ENCODE results near the gene XCL2.
"Not testable (repeated sequence)": the region's sequence is repeated elsewhere in the genome, so short reads cannot be mapped to it uniquely, and the experiment has no call there.

XCL2 gene, protein sequence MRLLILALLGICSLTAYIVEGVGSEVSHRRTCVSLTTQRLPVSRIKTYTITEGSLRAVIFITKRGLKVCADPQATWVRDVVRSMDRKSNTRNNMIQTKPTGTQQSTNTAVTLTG

DNA sequence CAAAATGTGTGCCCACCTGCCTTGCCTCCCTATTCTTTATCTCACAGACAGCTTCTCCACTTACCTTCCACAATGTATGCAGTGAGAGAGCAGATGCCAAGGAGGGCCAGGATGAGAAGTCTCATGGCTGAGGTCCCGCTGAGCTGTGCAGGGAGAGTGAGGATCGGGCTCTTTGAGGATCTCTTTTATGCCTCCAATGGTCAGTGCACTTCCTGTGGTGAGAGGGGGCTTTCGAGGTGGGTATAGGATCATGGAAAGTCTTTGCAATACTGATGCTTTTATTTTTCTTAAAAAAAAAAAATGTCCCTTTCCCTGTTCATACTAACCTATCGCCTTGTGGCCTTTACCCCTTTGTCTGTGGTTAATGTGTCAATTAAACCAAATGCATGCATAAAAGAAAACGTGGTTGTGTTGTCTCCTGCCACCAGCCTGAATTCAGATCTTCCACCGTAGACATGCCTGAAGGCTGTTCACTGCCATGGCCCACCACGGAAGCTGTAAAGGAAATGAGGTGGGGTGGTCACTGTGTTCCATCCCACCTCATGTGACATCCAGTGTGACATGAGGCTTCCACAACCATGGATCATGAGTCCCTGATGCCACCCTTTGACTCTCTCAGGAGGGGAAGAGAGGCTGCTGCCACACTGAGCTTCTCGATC is at the start of gene XCL2:
Gene XCL2 (minus strand): TSS at position 158 of the 659 bp plus-strand sequence. CDS start 33 bp downstream, at position 125.
- DNase-seq = not testable (repeated sequence)

DNA sequence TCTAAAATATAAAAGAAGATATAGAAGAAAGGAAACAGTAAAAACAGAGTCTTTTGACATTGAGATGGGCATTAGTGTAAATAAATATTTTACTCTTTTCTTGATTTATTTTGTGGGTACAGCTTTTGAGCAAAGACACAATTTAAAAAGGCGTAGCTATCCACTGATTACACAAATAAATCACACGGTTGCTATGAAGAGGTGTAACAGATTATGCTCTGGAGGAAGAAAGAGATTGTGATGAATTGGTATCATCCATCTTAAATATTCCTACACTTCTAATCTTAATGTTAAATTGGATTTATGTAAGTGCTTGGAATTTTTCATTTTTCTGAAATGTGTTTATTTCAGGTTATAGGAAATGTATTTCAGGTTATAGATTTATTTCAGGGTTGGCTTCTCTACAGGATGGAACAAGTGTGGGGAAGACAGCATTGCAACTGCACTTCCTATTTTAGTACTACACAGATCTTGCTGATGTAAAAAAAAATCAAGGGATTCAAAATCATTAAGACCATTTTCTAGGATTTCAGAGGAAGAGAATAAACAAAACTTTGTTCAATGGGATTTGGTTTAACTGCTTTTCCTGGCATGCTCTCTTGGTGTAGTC is 47.9 kb upstream of the XCL2 start:
- DNase-seq = no peak

DNA sequence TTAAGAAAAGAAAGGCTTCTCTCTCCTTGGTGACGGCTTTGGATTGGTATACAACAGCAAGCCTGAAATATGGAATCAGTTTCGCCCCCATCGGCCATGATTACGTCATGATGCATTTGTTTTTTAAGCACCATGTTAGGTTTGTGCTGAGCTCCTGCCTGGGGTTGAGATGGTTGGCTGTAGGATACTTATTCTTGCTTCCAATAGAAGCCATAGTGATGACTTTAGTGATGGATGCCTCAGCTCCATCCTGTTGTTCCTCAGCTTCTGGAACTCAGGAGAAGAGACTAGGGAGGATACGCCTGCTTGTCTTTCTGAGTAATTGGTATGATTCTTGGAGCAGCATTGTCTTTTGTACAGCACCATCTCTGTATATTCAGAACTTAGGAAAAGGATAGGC is 47.3 kb upstream of the XCL2 start:
- DNase-seq = no peak

DNA sequence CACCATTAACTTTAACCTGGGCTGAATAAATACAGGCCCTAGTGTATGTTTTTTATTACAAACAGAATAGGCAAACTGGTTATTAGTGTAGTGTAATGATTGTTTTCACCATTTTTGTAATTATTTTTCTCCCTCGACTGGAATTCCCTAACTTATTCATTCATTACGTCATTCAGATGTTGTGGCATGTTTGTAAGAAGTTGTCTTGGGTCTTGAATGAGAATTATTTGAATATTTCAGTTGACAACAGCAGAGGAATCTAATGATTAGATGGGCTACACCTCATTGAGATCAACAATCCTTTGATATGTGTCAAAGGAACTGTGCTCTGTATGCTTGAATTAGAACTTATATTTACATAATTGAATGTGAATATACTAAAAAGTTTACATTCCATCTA is 45.4 kb upstream of the XCL2 start:
- DNase-seq = no peak

DNA sequence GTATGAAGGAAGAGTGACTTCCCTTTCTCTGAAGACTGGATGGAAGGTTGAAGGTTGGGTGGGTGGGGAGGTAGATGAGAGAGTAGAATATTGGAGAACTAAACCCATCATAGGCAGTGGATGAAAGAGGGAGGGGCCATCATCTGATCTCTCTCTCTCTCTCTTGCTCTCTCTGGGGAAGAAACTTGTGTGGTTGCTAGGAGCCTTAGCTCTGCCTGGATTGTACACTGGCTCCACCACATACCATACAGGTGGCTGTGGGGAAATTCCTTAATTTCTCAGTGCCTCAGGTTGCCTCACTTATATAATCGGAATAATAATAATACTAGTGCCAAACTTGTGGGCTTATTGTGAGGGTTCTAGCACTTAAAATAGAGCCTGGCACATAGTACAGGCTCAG is 42.1 kb upstream of the XCL2 start:
- no peak for DNase-seq

DNA sequence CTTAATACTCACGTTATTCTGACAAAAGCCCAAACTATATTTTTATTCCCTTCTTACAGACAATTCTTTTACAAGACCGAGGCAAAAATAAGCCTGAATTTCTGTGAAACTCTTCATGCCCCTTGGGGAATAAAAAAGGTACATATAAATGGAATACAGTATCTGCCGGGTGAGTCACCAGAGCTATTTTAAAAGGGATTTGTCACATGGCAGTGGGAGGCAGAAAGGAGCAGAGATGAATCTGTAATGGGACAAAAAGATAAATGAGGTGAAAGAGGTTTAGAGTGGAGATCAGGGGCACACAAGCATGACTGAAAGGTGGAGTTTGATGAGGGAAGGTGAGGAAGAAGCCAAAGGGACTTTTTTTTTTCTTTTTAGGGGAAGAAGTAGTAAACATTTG is 41.4 kb upstream of the XCL2 start:
- no peak for DNase-seq

DNA sequence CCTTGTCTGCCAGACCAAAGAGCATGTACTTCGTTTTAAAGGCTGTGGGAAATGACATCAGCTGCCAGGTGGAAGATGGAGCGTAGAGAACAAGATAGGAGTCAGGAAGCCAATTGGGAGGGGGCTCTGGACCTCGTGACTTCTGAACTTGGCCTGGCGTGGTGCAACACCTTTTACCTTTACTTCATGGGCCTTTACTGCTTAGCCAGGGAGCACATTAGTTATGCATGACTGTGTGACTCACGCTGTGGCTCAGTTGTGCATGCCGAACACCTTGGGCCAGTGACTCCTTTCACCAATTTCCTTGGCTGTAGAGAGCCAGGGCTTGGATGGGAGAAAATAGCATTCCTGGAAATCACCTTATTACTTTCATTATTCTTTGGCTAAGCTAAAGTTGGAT is 39.8 kb upstream of the XCL2 start:
- DNase-seq = no peak

DNA sequence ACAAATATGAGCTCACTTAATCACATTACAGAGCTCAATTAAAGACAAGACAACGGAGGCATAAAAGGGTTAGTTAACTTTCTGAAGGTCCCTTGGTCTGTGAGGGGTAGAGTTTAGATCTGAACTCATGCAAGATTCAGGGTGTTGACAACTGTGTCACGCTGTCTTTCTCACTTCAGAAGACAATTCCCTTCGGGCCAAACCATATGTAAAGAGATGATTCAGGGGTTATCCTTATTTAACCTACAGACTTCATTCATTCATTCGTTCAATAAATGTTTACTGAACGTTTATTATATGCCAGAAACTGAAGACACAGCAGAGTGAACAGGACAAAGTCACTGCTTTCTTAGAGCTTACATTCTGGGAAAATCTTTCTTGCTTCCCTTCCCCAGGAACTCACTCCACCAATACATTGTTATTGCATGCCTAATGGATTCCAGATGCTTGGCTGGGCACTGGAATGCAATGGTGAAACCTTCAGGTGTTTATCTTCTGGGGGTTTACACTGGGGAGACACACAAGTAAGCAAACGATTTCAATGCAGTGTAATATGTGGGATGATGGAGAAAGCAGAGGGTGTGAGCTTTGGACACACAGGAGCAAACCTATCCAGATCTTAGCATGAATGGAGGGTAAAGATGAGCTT is 39.0 kb upstream of the XCL2 start:
- DNase-seq = no peak

DNA sequence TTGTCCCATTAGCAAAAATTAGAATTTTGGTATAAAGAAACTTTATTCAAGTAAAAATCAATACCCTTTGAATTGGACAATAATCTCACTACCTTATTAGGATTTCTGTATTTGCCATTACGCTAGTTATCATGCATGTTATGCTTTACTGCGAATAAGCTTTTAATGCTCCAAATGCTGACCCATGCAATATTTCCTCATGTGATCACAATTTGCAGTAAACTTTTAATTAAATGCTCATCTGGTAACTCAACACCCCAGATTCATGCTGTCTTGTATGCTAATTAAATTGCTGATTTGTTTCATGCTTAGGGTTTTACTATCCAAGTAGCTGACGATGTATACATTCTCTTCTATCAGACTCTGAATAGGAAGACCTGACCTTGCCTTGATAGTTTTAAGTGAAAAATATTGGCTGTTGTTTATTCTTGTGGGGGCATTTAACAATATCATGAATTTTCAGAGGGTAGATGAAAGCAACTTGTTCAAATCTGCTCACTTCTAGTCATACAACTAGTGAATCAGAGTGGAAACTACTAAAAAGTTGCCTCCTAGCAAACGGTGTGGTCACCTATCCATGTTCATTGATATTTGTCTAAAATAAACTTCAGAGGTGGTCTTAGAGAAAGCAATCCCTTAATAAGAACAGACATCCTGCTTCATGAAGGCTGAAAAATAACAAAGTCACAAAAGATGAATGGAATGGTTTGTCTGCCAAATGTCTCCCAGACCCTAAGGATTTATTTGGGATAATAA is 38.2 kb upstream of the XCL2 start:
- DNase-seq = no peak

DNA sequence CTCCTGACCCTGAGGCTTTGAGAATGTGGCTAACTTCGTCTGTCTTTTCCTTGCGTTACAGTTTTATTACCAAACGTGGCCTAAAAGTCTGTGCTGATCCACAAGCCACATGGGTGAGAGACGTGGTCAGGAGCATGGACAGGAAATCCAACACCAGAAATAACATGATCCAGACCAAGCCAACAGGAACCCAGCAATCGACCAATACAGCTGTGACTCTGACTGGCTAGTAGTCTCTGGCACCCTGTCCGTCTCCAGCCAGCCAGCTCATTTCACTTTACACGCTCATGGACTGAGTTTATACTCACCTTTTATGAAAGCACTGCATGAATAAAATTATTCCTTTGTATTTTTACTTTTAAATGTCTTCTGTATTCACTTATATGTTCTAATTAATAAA is 37.2 kb upstream of the XCL2 start:
- not testable (repeated sequence) for DNase-seq

DNA sequence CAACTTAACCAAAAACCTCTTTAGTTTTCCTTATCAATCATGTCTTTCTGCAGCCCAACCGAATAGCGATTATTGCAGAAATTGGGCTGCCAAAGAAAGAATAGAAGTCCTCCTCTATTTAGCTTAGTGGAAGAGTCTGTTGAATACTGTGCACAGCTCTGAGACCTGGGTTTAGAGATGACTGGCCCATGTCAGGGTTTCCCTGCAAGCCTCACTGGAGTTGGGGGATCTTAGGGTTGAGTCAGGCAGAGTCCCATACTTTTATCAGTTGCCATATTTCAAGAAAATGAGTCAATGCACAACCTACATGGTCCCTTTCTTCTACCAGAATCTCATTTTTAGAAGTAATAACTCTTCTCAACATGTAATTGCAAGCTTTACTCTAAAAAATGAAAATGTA is 36.5 kb upstream of the XCL2 start:
- not testable (repeated sequence) for DNase-seq

DNA sequence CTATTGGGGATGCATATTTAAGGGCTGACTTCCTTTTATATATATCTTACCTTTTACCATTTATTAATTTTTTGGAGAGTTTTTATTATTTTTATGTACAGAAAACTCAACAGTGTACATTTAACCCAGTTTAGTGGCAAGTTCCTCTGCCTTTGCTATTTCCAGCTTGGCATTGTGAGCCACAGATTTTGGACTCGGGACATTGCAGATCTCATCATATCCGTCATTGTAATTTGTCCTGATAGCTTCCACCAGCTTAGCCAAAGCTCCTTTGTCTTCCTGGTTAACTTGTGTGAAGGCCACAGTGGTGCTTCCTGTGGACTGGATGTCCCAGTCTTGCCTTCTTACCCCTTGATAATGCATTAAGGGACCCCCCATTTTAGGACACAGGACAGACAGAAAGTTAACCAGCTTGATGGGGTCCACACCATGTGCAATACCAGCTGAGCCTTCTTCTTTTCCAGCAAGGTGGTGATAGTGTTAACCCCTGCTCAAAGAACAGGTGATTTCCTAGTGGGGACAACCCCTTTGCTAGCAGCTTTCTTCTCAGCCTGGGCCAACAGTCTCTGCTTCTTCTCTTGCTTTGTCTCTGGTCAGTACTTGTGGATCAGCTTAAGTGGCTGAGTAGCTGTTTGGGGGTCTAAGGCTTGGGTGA is 34.9 kb upstream of the XCL2 start:
- DNase-seq = not testable (repeated sequence)

DNA sequence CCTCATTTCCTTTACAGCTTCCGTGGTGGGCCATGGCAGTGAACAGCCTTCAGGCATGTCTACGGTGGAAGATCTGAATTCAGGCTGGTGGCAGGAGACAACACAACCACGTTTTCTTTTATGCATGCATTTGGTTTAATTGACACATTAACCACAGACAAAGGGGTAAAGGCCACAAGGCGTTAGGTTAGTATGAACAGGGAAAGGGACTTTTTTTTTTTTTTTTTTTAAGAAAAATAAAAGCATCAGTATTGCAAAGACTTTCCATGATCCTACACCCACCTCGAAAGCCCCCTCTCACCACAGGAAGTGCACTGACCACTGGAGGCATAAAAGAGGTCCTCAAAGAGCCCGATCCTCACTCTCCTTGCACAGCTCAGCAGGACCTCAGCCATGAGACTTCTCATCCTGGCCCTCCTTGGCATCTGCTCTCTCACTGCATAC is 32.5 kb upstream of the XCL2 start, which contains the start of gene XCL1:
Gene XCL1 (plus strand): TSS at position 361 of the 444 bp plus-strand sequence. CDS start 33 bp downstream, at position 394.
- DNase-seq = not testable (repeated sequence)

DNA sequence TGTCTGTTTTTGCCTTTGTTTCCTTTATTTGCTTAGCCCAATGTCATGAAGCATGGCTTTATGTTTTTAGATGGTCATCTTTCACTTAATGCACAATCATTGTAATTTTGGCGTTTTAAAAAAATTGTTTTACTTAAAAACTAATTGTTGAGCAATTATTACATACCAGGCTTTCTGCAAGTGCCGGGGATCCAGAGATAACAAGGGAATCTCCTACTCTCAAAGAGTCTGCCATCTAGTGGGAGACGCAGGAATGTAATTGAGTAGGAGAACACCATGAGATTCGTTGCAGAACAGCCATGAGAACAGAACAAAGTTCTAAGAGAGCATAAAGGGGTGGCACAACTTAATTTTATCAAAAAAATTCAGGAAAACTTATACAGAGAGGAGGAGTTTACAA is 30.4 kb upstream of the XCL2 start:
- DNase-seq = peak; percentile 76

DNA sequence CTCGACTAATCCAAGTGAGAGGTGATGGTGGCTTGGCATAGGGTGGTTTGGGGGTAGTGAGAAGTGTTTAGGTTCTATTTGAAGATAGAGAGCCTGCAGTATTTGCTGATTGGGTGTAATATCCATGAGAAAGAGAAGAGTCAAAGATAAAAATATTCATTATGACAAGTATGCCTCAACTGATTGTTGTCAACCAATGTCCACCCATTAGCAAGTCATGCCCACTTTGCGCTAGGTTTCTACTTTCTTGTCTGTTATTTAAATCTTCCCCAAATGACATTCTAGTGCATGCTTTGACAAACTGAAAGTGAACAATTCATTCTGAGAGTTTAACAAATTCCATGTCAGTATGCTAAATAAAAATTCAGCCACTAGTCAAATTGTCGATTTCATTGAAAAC is 28.8 kb upstream of the XCL2 start:
- no peak for DNase-seq

DNA sequence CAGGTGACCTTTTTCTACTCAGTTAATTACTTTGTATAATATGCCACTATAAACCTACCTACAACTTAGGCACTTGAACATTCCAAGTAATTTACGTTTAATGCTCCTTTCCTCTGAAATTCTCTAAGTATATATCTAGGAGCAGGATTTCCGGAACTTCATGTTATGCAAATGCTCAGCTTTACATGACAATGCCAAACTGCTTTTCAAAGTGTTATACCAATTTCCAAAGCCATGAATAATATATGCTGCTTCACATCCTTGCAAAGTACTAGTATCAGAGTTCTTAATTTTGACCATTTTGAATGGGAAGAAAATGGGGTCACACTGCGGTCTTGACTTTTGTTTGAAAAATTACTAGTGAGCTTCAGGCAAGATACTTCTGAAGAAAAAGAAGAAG is 26.9 kb upstream of the XCL2 start:
- no peak for DNase-seq

DNA sequence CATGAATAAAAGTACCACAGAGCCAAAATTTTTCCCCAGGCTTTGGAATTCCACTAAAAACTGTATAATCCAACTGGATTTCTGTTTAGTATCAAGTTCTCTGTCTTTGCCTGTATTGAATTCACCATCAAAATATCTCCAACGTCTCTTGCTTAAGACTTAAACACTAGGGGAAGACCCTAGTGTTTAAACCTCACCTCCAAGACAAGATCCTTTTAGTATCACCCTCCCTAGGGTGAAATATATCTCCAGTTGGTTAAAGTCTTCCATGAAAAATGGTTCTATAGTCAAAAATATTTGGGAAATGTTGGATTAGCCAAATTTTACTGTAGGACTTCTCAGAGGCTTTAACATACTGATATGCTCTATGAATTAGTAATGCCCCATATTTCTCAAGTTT is 24.5 kb upstream of the XCL2 start:
- DNase-seq = no peak

DNA sequence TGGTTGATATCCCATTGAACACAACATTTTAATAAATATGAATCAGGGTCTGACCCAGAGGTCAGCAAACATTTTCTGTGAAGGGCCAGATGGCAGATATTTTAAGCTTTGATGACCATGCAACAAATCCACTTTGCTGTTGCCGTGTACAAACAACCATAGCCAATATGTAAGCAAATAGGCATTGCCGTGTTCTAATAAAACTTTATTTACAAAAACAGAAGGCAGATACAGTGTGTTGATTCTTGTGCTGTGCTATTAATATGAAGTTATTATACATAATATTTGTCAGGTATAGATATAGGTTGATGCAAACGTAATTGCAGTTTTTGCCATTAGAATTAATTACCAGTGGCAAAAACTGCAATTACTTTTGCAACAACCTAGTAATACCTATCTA is 23.8 kb upstream of the XCL2 start:
- DNase-seq = no peak

DNA sequence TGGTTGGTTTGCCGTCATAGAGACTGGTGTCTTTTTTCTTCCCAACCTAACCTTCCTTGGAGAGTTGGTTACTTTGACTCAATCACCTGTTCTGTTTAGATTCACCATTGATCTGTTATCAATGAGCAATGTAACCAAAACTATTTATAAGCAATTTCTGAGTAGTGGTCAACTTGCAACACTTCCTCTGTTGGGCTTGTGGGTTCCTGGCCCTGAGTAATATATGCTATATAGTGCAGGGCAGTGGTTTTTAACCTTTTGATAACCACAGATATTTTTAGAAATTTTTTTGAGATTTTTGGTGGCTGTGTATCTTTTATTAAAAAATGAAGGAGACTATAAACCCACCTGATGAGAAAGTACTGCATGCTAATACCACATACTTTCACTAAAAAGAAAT is 23.2 kb upstream of the XCL2 start:
- DNase-seq = no peak

DNA sequence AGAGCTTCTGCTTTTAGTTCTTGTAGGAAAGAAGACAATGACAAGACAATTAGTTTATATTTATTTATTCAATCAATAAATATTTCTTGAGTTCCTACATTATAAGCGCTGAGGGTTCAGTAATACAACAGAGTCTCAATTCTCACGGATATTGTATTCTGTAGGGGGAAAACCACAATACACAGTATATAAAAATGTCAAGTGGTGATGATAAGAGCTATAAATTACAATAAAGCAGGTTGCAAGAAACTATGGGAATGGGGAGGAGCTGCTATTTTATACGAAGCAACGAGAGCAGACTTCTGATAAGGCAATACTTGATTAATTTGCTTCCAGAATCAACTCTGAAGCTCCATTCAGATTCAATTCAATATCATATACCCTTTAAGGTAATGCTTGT is 22.0 kb upstream of the XCL2 start:
- peak; percentile 28 for DNase-seq

DNA sequence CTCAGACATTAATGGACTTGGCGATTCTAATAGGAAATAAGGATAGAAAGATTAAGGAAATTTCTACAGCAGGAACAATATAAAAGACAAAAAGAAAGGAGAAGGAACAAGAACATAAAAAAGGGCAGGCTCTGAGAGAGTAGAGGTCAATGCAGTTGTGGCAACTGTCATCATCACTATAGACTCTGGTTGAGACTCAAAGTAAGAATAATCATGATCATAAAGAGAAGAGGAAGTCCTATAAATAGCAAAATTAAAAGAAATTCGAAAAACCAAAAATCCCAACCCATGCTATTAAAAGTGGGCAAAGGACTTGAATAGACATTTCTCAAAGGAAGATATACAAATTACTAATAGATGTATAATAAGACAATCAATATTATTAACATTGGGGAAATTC is 18.2 kb upstream of the XCL2 start:
- no peak for DNase-seq

DNA sequence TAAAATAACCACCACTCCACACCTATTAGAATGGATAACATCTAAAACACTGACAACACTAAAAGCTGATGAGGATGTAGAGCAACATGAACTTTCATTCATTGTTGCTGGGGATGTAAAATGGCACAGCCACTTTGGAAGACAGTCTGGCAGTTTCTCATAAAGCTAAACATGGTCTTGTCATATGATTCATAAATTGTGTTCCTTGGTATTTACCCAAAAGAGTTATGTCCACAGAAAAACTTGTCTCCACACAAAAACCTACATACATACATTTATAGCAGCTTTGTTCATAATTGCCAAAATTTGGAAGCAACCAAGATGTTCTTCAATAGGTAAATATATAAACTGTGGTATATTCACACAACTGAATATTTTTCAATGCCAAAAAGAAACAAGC is 16.6 kb upstream of the XCL2 start:
- no peak for DNase-seq

DNA sequence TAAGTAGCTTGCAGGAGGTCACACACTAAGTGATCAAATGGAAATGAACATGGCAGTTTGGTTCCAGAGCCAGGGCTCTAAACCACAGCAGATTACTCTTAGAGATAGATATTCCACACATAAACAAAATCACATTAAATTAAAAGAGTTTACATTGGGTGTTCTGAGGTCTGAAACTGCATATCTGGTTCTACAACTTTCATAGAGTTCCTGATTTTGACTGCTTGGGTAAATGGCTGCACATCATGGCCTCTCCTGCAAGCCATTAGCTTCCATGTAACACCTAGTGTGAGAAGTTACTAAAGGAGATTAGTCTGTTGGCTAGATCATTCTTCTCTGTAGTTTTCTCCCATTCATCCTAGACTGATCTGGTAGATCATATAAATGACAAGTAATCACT is 12.8 kb upstream of the XCL2 start:
- no peak for DNase-seq

All from OCI-M1 (cell line).